Measurements from ENCODE around the gene FBP2.
A peak's percentile ranks its signal among the peaks of the same experiment; 100 is the strongest.

Gene FBP2

GRCh38 chr9:94593459-94594345 is at the start of gene FBP2:
Gene FBP2, minus strand, starts transcription at chr9:94593824. Its CDS starts 98 bp downstream, at chr9:94593726.
- no peak for DNase-seq

- no peak for DNase-seq
Measured at GRCh38 chr9:94643176-94643575, 49.6 kb upstream of the FBP2 start.

GRCh38 chr9:94642501-94642900 is 48.9 kb upstream of the FBP2 start:
- DNase-seq, result no peak

GRCh38 chr9:94639999-94640376 is 46.4 kb upstream of the FBP2 start:
- DNase-seq, result no peak

- peak; percentile 57 for DNase-seq
Measured at GRCh38 chr9:94639061-94639998, 45.7 kb upstream of the FBP2 start, which contains the start of gene FBP1. Gene FBP1, minus strand, starts transcription at chr9:94639518. Its CDS starts 208 bp downstream, at chr9:94639310.

GRCh38 chr9:94638335-94639060 is 44.9 kb upstream of the FBP2 start:
- no peak for DNase-seq

GRCh38 chr9:94632737-94633136 is 39.1 kb upstream of the FBP2 start:
- no peak for DNase-seq

- no peak for DNase-seq
Measured at GRCh38 chr9:94631599-94631998, 38.0 kb upstream of the FBP2 start.

GRCh38 chr9:94630833-94631232 is 37.2 kb upstream of the FBP2 start:
- DNase-seq, result no peak

- DNase-seq, result no peak
Measured at GRCh38 chr9:94630281-94630680, 36.7 kb upstream of the FBP2 start.

GRCh38 chr9:94627287-94627686 is 33.7 kb upstream of the FBP2 start:
- no peak for DNase-seq

- DNase-seq, result no peak
Measured at GRCh38 chr9:94625835-94626234, 32.2 kb upstream of the FBP2 start.

GRCh38 chr9:94624629-94625028 is 31.0 kb upstream of the FBP2 start:
- no peak for DNase-seq

- DNase-seq, result no peak
Measured at GRCh38 chr9:94623253-94623652, 29.6 kb upstream of the FBP2 start.

- no peak for DNase-seq
Measured at GRCh38 chr9:94622087-94622800, 28.6 kb upstream of the FBP2 start.

GRCh38 chr9:94619026-94619425 is 25.4 kb upstream of the FBP2 start:
- no peak for DNase-seq

- DNase-seq, result no peak
Measured at GRCh38 chr9:94613003-94613402, 19.4 kb upstream of the FBP2 start.

- no peak for DNase-seq
Measured at GRCh38 chr9:94612071-94612470, 18.4 kb upstream of the FBP2 start.

- no peak for DNase-seq
Measured at GRCh38 chr9:94611638-94612068, 18.0 kb upstream of the FBP2 start.

GRCh38 chr9:94610181-94610606 is 16.6 kb upstream of the FBP2 start:
- DNase-seq, result no peak

GRCh38 chr9:94607423-94607691 is 13.7 kb upstream of the FBP2 start:
- DNase-seq, result no peak

GRCh38 chr9:94606646-94607422 is 13.2 kb upstream of the FBP2 start:
- no peak for DNase-seq
